ENCODE data around the gene NOS1AP. TPM values are rescaled to one million over a fixed set of nuclear protein-coding genes. Genes with fewer than 3 reads are reported as not detected.

Gene NOS1AP
- total and polyA plus RNA-seq, 2 donors (not counting 3 experiments of a cell fraction or from before 2014, with no cell fraction given), result 1.3 to 5.4 TPM

DNA sequence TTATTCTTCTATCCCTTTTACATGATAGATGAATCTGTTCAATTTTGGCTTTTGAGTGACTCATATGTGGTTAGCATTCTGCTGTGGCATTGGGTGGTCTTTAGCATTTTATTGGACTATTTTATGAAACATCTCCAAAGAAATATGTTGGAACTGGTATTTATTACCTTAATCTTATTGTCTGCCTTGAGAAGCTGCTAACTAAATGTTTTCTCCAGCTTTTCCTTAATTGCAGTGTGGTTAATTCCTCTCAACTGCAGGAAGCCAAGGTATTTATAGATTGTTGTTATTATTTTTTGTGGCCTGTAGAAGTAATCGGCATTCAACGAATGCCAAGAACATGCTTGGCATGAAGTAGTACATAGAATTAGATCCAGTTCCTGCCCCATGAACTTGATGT is 64.1 kb downstream of the NOS1AP start:
- Histone ChIP-seq H4K20me1 (replicated peaks; ENCODE audit: control insufficient read depth, extremely low read depth, insufficient read depth, low read length) (no peaks in the 10 kb centered on the region), H3K27ac (ENCODE audit: insufficient read depth, low read depth, low read length) (no peak overlapping the region), H3K4me2 (ENCODE audit: insufficient read depth, low read length) (peak overlapping the region; percentile 30), H3K9me1 (replicated peaks; ENCODE audit: control insufficient read depth, extremely low read depth, insufficient read depth, low read length) (no peaks in the 10 kb centered on the region), H3K79me2 (ENCODE audit: control insufficient read depth, insufficient read depth, low read length) (no peaks in the 10 kb centered on the region), H2AFZ (ENCODE audit: low read depth, low read length) (no peak overlapping the region), H3K36me3 (ENCODE audit: control insufficient read depth in 2 of 2, extremely low read depth in 1 of 2, insufficient read depth in 2 of 2, low read length in 2 of 2) (no peaks in the 10 kb centered on the region), H3K4me1 (ENCODE audit: control insufficient read depth, extremely low read depth, insufficient read depth, low read length) (peaks cover 18% of the 10 kb centered on the region), H3K9me3 (replicated peaks; ENCODE audit: control insufficient read depth, insufficient read depth, low read length) (no peaks in the 10 kb centered on the region), H3K4me3 (replicated peaks in 1 of 3; ENCODE audit: insufficient read depth in 1 of 3, low read depth in 1 of 3, low read length in 3 of 3) (no peak overlapping the region), H3K9ac (replicated peaks; ENCODE audit: extremely low read depth, insufficient read depth, low read length) (no peak overlapping the region), H3K27me3 (ENCODE audit: control insufficient read depth in 2 of 2, insufficient read depth in 2 of 2, low read length in 2 of 2) (no peaks in the 10 kb centered on the region)
- dilution Hi-C loops (cut with MboI; ENCODE audit: extremely low pct_ligation_motif_present, low sequenced_read_pairs) (no loop called here), intact Hi-C loops (cut with micrococcal nuclease) (no loop called here)
- ChIA-PET POLR2A (no interaction called here), CTCF (interaction anchor here (1.0 to 1.5 kb wide), 4 partner anchors 16 to 97 kb away, joined by 3 to 5 read pairs (median 4); no protein-coding TSS in a partner anchor)
- no peak for TF ChIP-seq POLR2AphosphoS5 (IDR thresholded peaks at IDR 0.05; ENCODE audit: insufficient read depth, low read depth, low read length)
- peak; percentile 7 for TF ChIP-seq FOS (IDR thresholded peaks at IDR 0.05; ENCODE audit: borderline replicate concordance, insufficient read depth, low read length)
- no TSS peak for BruUV-seq (replicated peaks)
- FAIRE-seq (no peak), DNase-seq (ENCODE audit: low read depth, low spot score) (peak; percentile 42)

DNA sequence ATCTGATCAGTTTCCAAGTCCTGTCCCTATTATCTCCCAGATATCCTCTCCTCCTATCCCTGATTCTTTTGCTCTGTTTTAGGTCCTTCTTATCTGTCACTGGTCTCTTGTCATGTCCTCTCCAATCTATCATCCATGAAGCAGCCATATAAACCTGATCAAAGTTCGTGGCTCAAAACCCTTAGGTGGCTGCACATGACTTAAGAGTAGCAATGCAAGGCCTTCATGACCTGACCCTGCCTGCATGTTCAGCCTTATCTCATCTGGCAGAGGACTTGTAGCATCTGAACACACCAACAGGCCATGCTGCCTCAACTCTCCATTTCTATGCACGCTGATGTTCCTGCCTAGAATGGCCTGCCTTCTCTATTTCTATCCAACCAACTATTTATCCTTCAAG is 65.2 kb downstream of the NOS1AP start:
- TF ChIP-seq EZH2 (IDR thresholded peaks at IDR 0.05; ENCODE audit: borderline replicate concordance, low read depth, low read length, severe bottlenecking) (no peak), FOS (IDR thresholded peaks at IDR 0.05; ENCODE audit: borderline replicate concordance, insufficient read depth, low read length) (no peak)
- TF ChIP-seq, protein P1, sequence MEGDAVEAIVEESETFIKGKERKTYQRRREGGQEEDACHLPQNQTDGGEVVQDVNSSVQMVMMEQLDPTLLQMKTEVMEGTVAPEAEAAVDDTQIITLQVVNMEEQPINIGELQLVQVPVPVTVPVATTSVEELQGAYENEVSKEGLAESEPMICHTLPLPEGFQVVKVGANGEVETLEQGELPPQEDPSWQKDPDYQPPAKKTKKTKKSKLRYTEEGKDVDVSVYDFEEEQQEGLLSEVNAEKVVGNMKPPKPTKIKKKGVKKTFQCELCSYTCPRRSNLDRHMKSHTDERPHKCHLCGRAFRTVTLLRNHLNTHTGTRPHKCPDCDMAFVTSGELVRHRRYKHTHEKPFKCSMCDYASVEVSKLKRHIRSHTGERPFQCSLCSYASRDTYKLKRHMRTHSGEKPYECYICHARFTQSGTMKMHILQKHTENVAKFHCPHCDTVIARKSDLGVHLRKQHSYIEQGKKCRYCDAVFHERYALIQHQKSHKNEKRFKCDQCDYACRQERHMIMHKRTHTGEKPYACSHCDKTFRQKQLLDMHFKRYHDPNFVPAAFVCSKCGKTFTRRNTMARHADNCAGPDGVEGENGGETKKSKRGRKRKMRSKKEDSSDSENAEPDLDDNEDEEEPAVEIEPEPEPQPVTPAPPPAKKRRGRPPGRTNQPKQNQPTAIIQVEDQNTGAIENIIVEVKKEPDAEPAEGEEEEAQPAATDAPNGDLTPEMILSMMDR (IDR thresholded peaks at IDR 0.05; ENCODE audit: extremely low read depth in 1 of 2, insufficient read depth in 1 of 2, low read depth in 1 of 2, low read length in 2 of 2), result no peak
- ChIA-PET POLR2A (no interaction called here), CTCF (no interaction called here)
- Histone ChIP-seq H3K79me2 (ENCODE audit: control insufficient read depth, insufficient read depth, low read length) (no peaks in the 10 kb centered on the region), H3K9me3 (replicated peaks; ENCODE audit: control insufficient read depth, insufficient read depth, low read length) (no peaks in the 10 kb centered on the region), H3K4me2 (ENCODE audit: insufficient read depth, low read length) (no peak overlapping the region), H2AFZ (ENCODE audit: low read depth, low read length) (no peak overlapping the region), H3K27me3 (ENCODE audit: control insufficient read depth in 2 of 2, insufficient read depth in 2 of 2, low read length in 2 of 2) (no peaks in the 10 kb centered on the region), H3K36me3 (ENCODE audit: control insufficient read depth in 2 of 2, extremely low read depth in 1 of 2, insufficient read depth in 2 of 2, low read length in 2 of 2) (no peaks in the 10 kb centered on the region), H3K9ac (replicated peaks; ENCODE audit: extremely low read depth, insufficient read depth, low read length) (no peak overlapping the region), H3K4me1 (ENCODE audit: control insufficient read depth, extremely low read depth, insufficient read depth, low read length) (peaks cover 18% of the 10 kb centered on the region), H3K9me1 (replicated peaks; ENCODE audit: control insufficient read depth, extremely low read depth, insufficient read depth, low read length) (no peaks in the 10 kb centered on the region), H3K27ac (ENCODE audit: insufficient read depth, low read depth, low read length) (no peak overlapping the region), H3K4me3 (replicated peaks in 1 of 3; ENCODE audit: insufficient read depth in 1 of 3, low read depth in 1 of 3, low read length in 3 of 3) (no peak overlapping the region), H4K20me1 (replicated peaks; ENCODE audit: control insufficient read depth, extremely low read depth, insufficient read depth, low read length) (no peaks in the 10 kb centered on the region)
- FAIRE-seq (no peak), DNase-seq (ENCODE audit: low read depth, low spot score) (no peak)
- BruUV-seq (replicated peaks), result no TSS peak
- dilution Hi-C loops (cut with MboI; ENCODE audit: extremely low pct_ligation_motif_present, low sequenced_read_pairs) (no loop called here), intact Hi-C loops (cut with micrococcal nuclease) (no loop called here)
